GM10248 (cell line): ENCODE results near the gene PPP2R2C.

Experiments
- CTCF ChIA-PET: fragments of 300-600 bp; sonication (Branson Sonifier 250); formaldehyde crosslinking; extraction: SDS; loops from one replicate; lab custom pipeline; 2021; ENCODE audit warnings: antibody characterized with exemption; lab: Yijun Ruan, JAX
- POLR2A ChIA-PET: fragments of 350-650 bp; sonication (Branson Sonifier 250); formaldehyde crosslinking; extraction: SDS; loops from one replicate; lab custom pipeline; 2020; ENCODE audit warnings: antibody characterized with exemption; lab: Yijun Ruan, JAX
- DNase-seq: peaks from one replicate; pipeline ENCODE4 v3.0.0; 2012; ENCODE audit errors: extremely low spot score
- CTCF ChIP-seq: IDR thresholded peaks from 2 replicates; pipeline ENCODE4 v1.5.1; 2012; ENCODE audit warnings: mild to moderate bottlenecking, low read depth; ENCODE audit errors: extremely low read depth, missing control alignments, control extremely low read depth

Gene PPP2R2C

GRCh38 chr4:6326312-6327060 lies 145.9 kb downstream of the PPP2R2C start:
- POLR2A ChIA-PET, result no interaction called here

GRCh38 chr4:6325788-6326290 lies 146.6 kb downstream of the PPP2R2C start:
- ChIA-PET POLR2A (no interaction called here), CTCF (interaction anchor here (0.7 to 13.4 kb wide), 3 partner anchors 17 to 327 kb away, joined by 3 to 514 read pairs (median 94); no protein-coding TSS in a partner anchor)
- no peak for DNase-seq
- TF ChIP-seq CTCF, result no peak

More at GRCh38 chr4:6326312-6327060, 145.9 kb downstream of the PPP2R2C start:
- no peak for DNase-seq
- TF ChIP-seq CTCF, result no peak
- CTCF ChIA-PET, result interaction anchor here (0.7 to 13.4 kb wide), 24 partner anchors 11 to 364 kb away, joined by 3 to 514 read pairs (median 4); no protein-coding TSS in a partner anchor

GRCh38 chr4:6324999-6325787 lies 147.2 kb downstream of the PPP2R2C start:
- TF ChIP-seq CTCF, result no peak
- CTCF ChIA-PET, result interaction anchor here (1.2 to 13.4 kb wide), 3 partner anchors 47 to 326 kb away, joined by 3 to 514 read pairs (median 94); no protein-coding TSS in a partner anchor
- DNase-seq, result no peak
- POLR2A ChIA-PET, result no interaction called here

GRCh38 chr4:6324461-6324998 lies 147.9 kb downstream of the PPP2R2C start:
- DNase-seq, result no peak
- no peak for TF ChIP-seq CTCF
- POLR2A ChIA-PET, result no interaction called here
- CTCF ChIA-PET, result interaction anchor here (1.2 to 13.4 kb wide), 3 partner anchors 46 to 326 kb away, joined by 3 to 514 read pairs (median 94); no protein-coding TSS in a partner anchor

GRCh38 chr4:6322761-6323566 lies 149.4 kb downstream of the PPP2R2C start:
- CTCF ChIA-PET, result interaction anchor here (2.1 to 13.4 kb wide), 3 partner anchors 8 to 324 kb away, joined by 10 to 514 read pairs (median 94); no protein-coding TSS in a partner anchor
- TF ChIP-seq CTCF, result no peak
- POLR2A ChIA-PET, result no interaction called here
- no peak for DNase-seq
